ENCODE data around the gene MMP20. TPM values are rescaled to one million over a fixed set of nuclear protein-coding genes. Genes with fewer than 3 reads are reported as not detected.

Gene MMP20
- total and polyA plus RNA-seq, 11 donors = not detected

GRCh38 chr11:102546923-102547471, 78.1 kb downstream of the MMP20 start:
- ATAC-seq = no peak
- intact Hi-C loops (cut with DNase I) = no loop called here

GRCh38 chr11:102546427-102546826, 78.7 kb downstream of the MMP20 start:
- Histone ChIP-seq H3K36me3 (no peaks in the 10 kb centered on the region), H3K27me3 (no peaks in the 10 kb centered on the region), H3K4me1 (peaks cover 0 to 5% (median 0%) of the 10 kb centered on the region in 12 donors), H3K4me3 (no peak overlapping the region), H3K27ac (no peak overlapping the region), H3K9me3 (no peaks in the 10 kb centered on the region)
- DNase-seq (no peak), ATAC-seq (no peak)
- TF ChIP-seq POLR2A (IDR thresholded peaks at IDR 0.05) (no peak), CTCF (IDR thresholded peaks at IDR 0.05) (no peak)
- WGBS, 4 donors = 62 to 71% (median 66%) methylated on average over 4 of the region's 4 CpGs
- intact Hi-C loops (cut with DNase I) = no loop called here

More at GRCh38 chr11:102546923-102547471, 78.1 kb downstream of the MMP20 start:
- Histone ChIP-seq H3K27ac (no peak overlapping the region), H3K9me3 (no peaks in the 10 kb centered on the region), H3K36me3 (no peaks in the 10 kb centered on the region), H3K4me1 (peaks cover 0 to 5% (median 0%) of the 10 kb centered on the region in 12 donors), H3K27me3 (no peaks in the 10 kb centered on the region), H3K4me3 (no peak overlapping the region)
- no peak for TF ChIP-seq CTCF (IDR thresholded peaks at IDR 0.05)
- no peak for TF ChIP-seq POLR2A (IDR thresholded peaks at IDR 0.05)
- no peak for DNase-seq
- WGBS, 4 donors = 79 to 98% (median 91%) methylated on average over 3 of the region's 3 CpGs

GRCh38 chr11:102545701-102546100, 79.4 kb downstream of the MMP20 start:
- no peak overlapping the region for H3K4me3 ChIP-seq
- no peak for ATAC-seq
- intact Hi-C loops (cut with DNase I) = no loop called here
- no peak overlapping the region for H3K27ac ChIP-seq
- DNase-seq = no peak
- TF ChIP-seq POLR2A (IDR thresholded peaks at IDR 0.05) (no peak), CTCF (IDR thresholded peaks at IDR 0.05) (no peak)
- H3K36me3 ChIP-seq = no peaks in the 10 kb centered on the region
- no peaks in the 10 kb centered on the region for H3K27me3 ChIP-seq
- no peaks in the 10 kb centered on the region for H3K9me3 ChIP-seq
- 66 to 82% (median 75%) methylated on average over 4 of the region's 4 CpGs for WGBS, 4 donors
- peaks cover 0 to 5% (median 0%) of the 10 kb centered on the region in 12 donors for H3K4me1 ChIP-seq

GRCh38 chr11:102544594-102544993, 80.5 kb downstream of the MMP20 start:
- intact Hi-C loops (cut with DNase I) = no loop called here
- no peak for TF ChIP-seq CTCF (IDR thresholded peaks at IDR 0.05)
- TF ChIP-seq POLR2A (IDR thresholded peaks at IDR 0.05) = no peak

More at GRCh38 chr11:102544594-102544993, 80.5 kb downstream of the MMP20 start:
- H3K36me3 ChIP-seq = no peaks in the 10 kb centered on the region
- no peak overlapping the region for H3K27ac ChIP-seq
- peaks cover 0 to 6% (median 0%) of the 10 kb centered on the region in 12 donors for H3K9me3 ChIP-seq
- H3K4me3 ChIP-seq = no peak overlapping the region
- no peaks in the 10 kb centered on the region for H3K27me3 ChIP-seq
- 80 to 89% (median 82%) methylated on average over 1 of the region's 1 CpG for WGBS, 4 donors
- peaks cover 0 to 5% (median 0%) of the 10 kb centered on the region in 12 donors for H3K4me1 ChIP-seq
- no peak for DNase-seq
- ATAC-seq = no peak

Measured in heart left ventricle (tissue), 16 donors.